Fibroblast of pulmonary artery (primary cell): ENCODE data around the gene OR5AU1.

Experiments used
- DNase-seq: peaks from one replicate; pipeline ENCODE4 v3.0.0-alpha.2; 2010; ENCODE audit warnings: low read depth
- H3K4me3 ChIP-seq: replicated peaks from 2 replicates; pipeline ENCODE4 v1.5.1; 2011; ENCODE audit warnings: low read depth, mild to moderate bottlenecking, control low read depth, low read length, moderate library complexity
- CTCF ChIP-seq: IDR thresholded peaks from 2 replicates; pipeline ENCODE4 v1.5.1; 2011; ENCODE audit warnings: mild to moderate bottlenecking, control low read depth, low read length, inconsistent platforms; ENCODE audit errors: missing control alignments

OR5AU1 gene

GRCh38 chr14:21106498-21107282 is 49.2 kb downstream of the OR5AU1 start:
- TF ChIP-seq CTCF: peak; percentile 99
- no peak overlapping the region for H3K4me3 ChIP-seq
- peak; percentile 86 for DNase-seq

- TF ChIP-seq CTCF: no peak
- no peak overlapping the region for H3K4me3 ChIP-seq
- peak; percentile 85 for DNase-seq
Observed at GRCh38 chr14:21106176-21106497, 49.7 kb downstream of the OR5AU1 start.

GRCh38 chr14:21105095-21105494 is 50.8 kb downstream of the OR5AU1 start:
- H3K4me3 ChIP-seq: no peak overlapping the region
- TF ChIP-seq CTCF: no peak
- DNase-seq: no peak
